ENCODE data around the gene TIMM50. TPM values are rescaled to one million over a fixed set of nuclear protein-coding genes. Genes with fewer than 3 reads are reported as not detected.

TIMM50 gene
- total and polyA plus RNA-seq, 2 of the 13 experiments (the other 11 are each of a cell fraction or from before 2014, with no cell fraction given) = 91.1 to 92.5 TPM

DNA sequence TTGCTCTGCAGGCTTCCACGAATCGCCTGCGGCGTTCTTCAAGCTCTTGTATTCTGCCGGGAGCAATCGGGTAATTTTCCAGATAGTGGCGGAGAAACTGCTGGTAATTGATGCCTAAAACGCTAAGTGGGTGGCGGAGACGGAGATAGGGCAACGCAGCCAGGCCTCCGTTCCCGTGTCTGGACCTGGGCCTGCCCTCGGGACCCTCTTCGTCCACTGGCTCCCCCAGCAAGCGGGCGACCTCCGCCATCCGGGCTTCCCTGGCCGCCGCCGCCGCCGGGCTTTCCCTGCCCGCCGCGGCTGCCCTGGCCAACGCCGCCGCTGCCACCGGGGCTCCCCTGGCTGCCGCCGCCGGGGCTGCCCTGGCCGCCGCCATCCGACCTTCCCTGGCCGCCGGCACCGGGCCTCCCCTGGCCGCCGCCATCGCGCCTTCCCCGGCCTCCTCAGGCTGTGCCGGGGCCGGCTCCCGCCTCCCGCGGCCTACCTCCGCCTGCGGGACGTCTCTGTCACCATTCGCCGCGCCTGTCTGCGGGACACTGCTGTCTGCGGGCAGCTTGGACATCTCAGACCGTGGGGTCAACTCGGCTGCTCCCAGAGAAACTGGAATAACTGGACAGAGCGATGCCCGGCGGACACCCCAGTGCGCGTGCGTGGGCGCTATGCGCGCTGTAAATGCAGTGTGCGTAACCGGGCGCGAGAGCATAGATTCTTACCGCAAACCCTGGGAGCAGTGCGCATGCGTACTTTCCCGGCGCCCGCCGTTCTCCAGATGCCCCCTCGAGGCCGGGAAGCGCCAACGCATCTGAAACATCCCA, 59.1 kb downstream of the TIMM50 start, which contains the start of gene EID2 (continued):
- TF ChIP-seq, protein P1, sequence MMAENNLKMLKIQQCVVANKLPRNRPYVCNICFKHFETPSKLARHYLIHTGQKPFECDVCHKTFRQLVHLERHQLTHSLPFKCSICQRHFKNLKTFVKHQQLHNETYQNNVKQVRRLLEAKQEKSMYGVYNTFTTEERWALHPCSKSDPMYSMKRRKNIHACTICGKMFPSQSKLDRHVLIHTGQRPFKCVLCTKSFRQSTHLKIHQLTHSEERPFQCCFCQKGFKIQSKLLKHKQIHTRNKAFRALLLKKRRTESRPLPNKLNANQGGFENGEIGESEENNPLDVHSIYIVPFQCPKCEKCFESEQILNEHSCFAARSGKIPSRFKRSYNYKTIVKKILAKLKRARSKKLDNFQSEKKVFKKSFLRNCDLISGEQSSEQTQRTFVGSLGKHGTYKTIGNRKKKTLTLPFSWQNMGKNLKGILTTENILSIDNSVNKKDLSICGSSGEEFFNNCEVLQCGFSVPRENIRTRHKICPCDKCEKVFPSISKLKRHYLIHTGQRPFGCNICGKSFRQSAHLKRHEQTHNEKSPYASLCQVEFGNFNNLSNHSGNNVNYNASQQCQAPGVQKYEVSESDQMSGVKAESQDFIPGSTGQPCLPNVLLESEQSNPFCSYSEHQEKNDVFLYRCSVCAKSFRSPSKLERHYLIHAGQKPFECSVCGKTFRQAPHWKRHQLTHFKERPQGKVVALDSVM (CRISPR knock-in tag; IDR thresholded peaks at IDR 0.05) = no peak
- TF ChIP-seq ZNF33A (CRISPR knock-in tag; IDR thresholded peaks at IDR 0.05; ENCODE audit: borderline replicate concordance) (no peak), BRCA1 (CRISPR knock-in tag; IDR thresholded peaks at IDR 0.05) (peak; percentile 76; the same call in 1 of the 2 replicates), ZNF333 (CRISPR knock-in tag; IDR thresholded peaks at IDR 0.05; ENCODE audit: borderline replicate concordance) (0 out of 2 replicates have a peak, but pooled peaks have one; percentile 44), FOXA3 (CRISPR knock-in tag; IDR thresholded peaks at IDR 0.05) (peak; percentile 37; the same call in 1 of the 2 replicates), GZF1 (CRISPR knock-in tag; IDR thresholded peaks at IDR 0.05) (peak; percentile 65; the same call in 1 of the 2 replicates), HOXD1 (CRISPR knock-in tag; IDR thresholded peaks at IDR 0.05) (0 out of 2 replicates have a peak, but pooled peaks have one; percentile 65), ZNF30 (CRISPR knock-in tag; IDR thresholded peaks at IDR 0.05) (no peak), ZNF451 (CRISPR knock-in tag; IDR thresholded peaks at IDR 0.05) (0 out of 2 replicates have a peak, but pooled peaks have one; percentile 41), ZNF12 (CRISPR knock-in tag; IDR thresholded peaks at IDR 0.05) (no peak), ZNF232 (CRISPR knock-in tag; IDR thresholded peaks at IDR 0.05; ENCODE audit: borderline replicate concordance) (peak; percentile 77; the same call in 1 of the 2 replicates), MAF1 (CRISPR knock-in tag; IDR thresholded peaks at IDR 0.05; ENCODE audit: borderline replicate concordance) (0 out of 2 replicates have a peak, but pooled peaks have one; percentile 56), KLF16 (CRISPR knock-in tag; IDR thresholded peaks at IDR 0.05) (peak in 1 of 2 experiments; percentile 40; a peak in 1 of 4 replicates), ZNF670 (CRISPR knock-in tag; IDR thresholded peaks at IDR 0.05; ENCODE audit: borderline replicate concordance) (no peak), ZNF850 (CRISPR knock-in tag; conservative IDR thresholded peaks at IDR 0.05) (no peak), ZBTB7B (CRISPR knock-in tag; IDR thresholded peaks at IDR 0.05) (0 out of 2 replicates have a peak, but pooled peaks have one; percentile 23), ATF7-NPFF (CRISPR knock-in tag; IDR thresholded peaks at IDR 0.05; ENCODE audit: low read depth) (no peak), SMAD1 (CRISPR knock-in tag; IDR thresholded peaks at IDR 0.05; ENCODE audit: borderline replicate concordance, low read depth) (0 out of 2 replicates have a peak, but pooled peaks have one; percentile 71), NFKBIZ (CRISPR knock-in tag; IDR thresholded peaks at IDR 0.05) (no peak), ZNF557 (CRISPR knock-in tag; IDR thresholded peaks at IDR 0.05) (peak; percentile 73; the same call in 1 of the 2 replicates), ZMAT3 (CRISPR knock-in tag; conservative IDR thresholded peaks at IDR 0.05) (peak; percentile 80; the same call in 1 of the 2 replicates), ZSCAN12 (CRISPR knock-in tag; IDR thresholded peaks at IDR 0.05) (peak; percentile 87; the same call in 1 of the 2 replicates), SP1 (IDR thresholded peaks at IDR 0.05) (no peak), SP1 (CRISPR knock-in tag; IDR thresholded peaks at IDR 0.05) (no peak)
- TF ChIP-seq, protein P2, sequence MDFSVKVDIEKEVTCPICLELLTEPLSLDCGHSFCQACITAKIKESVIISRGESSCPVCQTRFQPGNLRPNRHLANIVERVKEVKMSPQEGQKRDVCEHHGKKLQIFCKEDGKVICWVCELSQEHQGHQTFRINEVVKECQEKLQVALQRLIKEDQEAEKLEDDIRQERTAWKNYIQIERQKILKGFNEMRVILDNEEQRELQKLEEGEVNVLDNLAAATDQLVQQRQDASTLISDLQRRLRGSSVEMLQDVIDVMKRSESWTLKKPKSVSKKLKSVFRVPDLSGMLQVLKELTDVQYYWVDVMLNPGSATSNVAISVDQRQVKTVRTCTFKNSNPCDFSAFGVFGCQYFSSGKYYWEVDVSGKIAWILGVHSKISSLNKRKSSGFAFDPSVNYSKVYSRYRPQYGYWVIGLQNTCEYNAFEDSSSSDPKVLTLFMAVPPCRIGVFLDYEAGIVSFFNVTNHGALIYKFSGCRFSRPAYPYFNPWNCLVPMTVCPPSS (IDR thresholded peaks at IDR 0.05) = no peak
- TF ChIP-seq, protein P3, sequence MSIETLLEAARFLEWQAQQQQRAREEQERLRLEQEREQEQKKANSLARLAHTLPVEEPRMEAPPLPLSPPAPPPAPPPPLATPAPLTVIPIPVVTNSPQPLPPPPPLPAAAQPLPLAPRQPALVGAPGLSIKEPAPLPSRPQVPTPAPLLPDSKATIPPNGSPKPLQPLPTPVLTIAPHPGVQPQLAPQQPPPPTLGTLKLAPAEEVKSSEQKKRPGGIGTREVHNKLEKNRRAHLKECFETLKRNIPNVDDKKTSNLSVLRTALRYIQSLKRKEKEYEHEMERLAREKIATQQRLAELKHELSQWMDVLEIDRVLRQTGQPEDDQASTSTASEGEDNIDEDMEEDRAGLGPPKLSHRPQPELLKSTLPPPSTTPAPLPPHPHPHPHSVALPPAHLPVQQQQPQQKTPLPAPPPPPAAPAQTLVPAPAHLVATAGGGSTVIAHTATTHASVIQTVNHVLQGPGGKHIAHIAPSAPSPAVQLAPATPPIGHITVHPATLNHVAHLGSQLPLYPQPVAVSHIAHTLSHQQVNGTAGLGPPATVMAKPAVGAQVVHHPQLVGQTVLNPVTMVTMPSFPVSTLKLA (IDR thresholded peaks at IDR 0.05) = no peak

Measured in HepG2 (cell line).